ENCODE data around the gene S100A14.

DNA sequence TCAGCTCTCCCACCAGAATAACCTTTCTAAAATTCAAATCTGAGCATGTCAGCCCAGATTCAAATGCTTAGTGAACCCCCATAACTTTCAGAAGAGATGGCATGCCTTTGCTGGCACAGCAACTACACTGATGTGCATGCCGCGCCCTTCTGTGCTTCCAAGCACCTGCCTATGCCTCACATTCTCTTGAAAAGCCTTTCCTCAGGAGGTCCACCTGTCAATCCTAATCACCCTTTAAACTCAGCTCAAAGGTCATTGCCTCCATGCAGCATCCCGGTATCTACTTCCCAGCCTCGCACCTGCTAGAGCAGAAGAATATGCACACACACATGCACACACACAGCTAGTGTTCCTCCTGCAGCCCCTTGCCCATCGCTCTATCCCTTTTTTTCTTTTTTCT lies 45.3 kb downstream of the S100A14 start:
- TF ChIP-seq POLR2A (IDR thresholded peaks at IDR 0.05; ENCODE audit: low read depth, low read length) = no peak
- TF ChIP-seq POLR2AphosphoS5 (IDR thresholded peaks at IDR 0.05; ENCODE audit: low read depth, low read length) = no peak
- no peak for TF ChIP-seq TAF1 (IDR thresholded peaks at IDR 0.05; ENCODE audit: low read depth, low read length)
- no peak for TF ChIP-seq SPI1 (IDR thresholded peaks at IDR 0.05; ENCODE audit: low read depth, low read length)
- no peak for TF ChIP-seq PAX5 (IDR thresholded peaks at IDR 0.05; ENCODE audit: insufficient read depth, low read length, severe bottlenecking)

Data from GM12891 (cell line).